CD14-positive monocyte (primary cell): ENCODE data around the gene DPF1. TPM values are rescaled to one million over a fixed set of nuclear protein-coding genes. Genes with fewer than 3 reads are reported as not detected.

Source experiments
- DNase-seq, 3 donors: peaks; one replicate each; pipeline ENCODE4 v3.0.0-alpha.2; 2011 to 2022
- H2AFZ ChIP-seq: 2 replicates; pipeline ENCODE4 v1.6.0; 2012; ENCODE audit warnings: mild to moderate bottlenecking, low read depth, low read length, inconsistent platforms; ENCODE audit not compliant: insufficient read depth, poor library complexity, severe bottlenecking
- H3K27ac ChIP-seq, 2 donors: 1 replicate in 1 of 2; 2 replicates in 1 of 2; pipeline ENCODE4 v1.5.1; 2012 to 2013; ENCODE audit warnings: low read length in 2 of 2, control low read depth in 1 of 2, inconsistent platforms in 1 of 2, low read depth in 1 of 2, mild to moderate bottlenecking in 1 of 2
- H3K27me3 ChIP-seq, 2 donors: one replicate each; pipeline versions ENCODE4 v1.6.0 to v1.6.1; 2011 to 2013; ENCODE audit warnings: low read length in 2 of 2; ENCODE audit not compliant: control insufficient read depth in 2 of 2, insufficient read depth in 2 of 2
- H3K36me3 ChIP-seq, 2 donors: replicated peaks in 1 of 2; 1 replicate in 1 of 2; 2 replicates in 1 of 2; pipeline versions ENCODE4 v1.5.1 to v1.6.1; 2012 to 2013; ENCODE audit warnings: low read length in 2 of 2, control low read depth in 1 of 2, inconsistent platforms in 1 of 2, mild to moderate bottlenecking in 1 of 2; ENCODE audit not compliant: insufficient read depth in 2 of 2, control insufficient read depth in 1 of 2
- H3K4me1 ChIP-seq, 2 donors: 1 replicate in 1 of 2; 2 replicates in 1 of 2; pipeline versions ENCODE4 v1.5.1 to v1.6.1; 2012 to 2013; ENCODE audit warnings: low read length in 2 of 2, control low read depth in 1 of 2, inconsistent platforms in 1 of 2, mild to moderate bottlenecking in 1 of 2, moderate library complexity in 1 of 2; ENCODE audit not compliant: insufficient read depth in 2 of 2, control insufficient read depth in 1 of 2
- H3K4me2 ChIP-seq: replicated peaks from 2 replicates; pipeline ENCODE3; 2012; ENCODE audit warnings: low read length, moderate library complexity, mild to moderate bottlenecking; ENCODE audit not compliant: poor library complexity, severe bottlenecking; ENCODE audit errors: extremely low read depth
- H3K4me3 ChIP-seq, 3 experiments: fragments of 200-600 bp in 1 of 3; sonication (generic) in 1 of 3; replicated peaks in 1 of 3; 1 replicate in 2 of 3; 2 replicates in 1 of 3; pipeline ENCODE4 v1.5.1; 2011 to 2013; ENCODE audit warnings: low read length in 3 of 3, mild to moderate bottlenecking in 3 of 3, control low read depth in 2 of 3, low read depth in 2 of 3, inconsistent platforms in 1 of 3, moderate library complexity in 1 of 3
- H3K79me2 ChIP-seq: 2 replicates; pipeline ENCODE4 v1.6.0; 2012; ENCODE audit warnings: mild to moderate bottlenecking, control low read depth, inconsistent platforms, low read length, moderate library complexity; ENCODE audit not compliant: insufficient read depth
- H3K9ac ChIP-seq: 2 replicates; pipeline ENCODE4 v1.6.0; 2017; ENCODE audit warnings: low read length, mild to moderate bottlenecking; ENCODE audit not compliant: insufficient read depth, poor library complexity, severe bottlenecking
- H3K9me3 ChIP-seq, 2 donors: replicated peaks in 1 of 2; 1 replicate in 1 of 2; 2 replicates in 1 of 2; pipeline versions ENCODE4 v1.5.1 to v1.6.1; 2012 to 2013; ENCODE audit warnings: low read length in 2 of 2, control low read depth in 1 of 2; ENCODE audit not compliant: control insufficient read depth in 1 of 2, insufficient read depth in 1 of 2
- H4K20me1 ChIP-seq: 2 replicates; pipeline ENCODE4 v1.6.0; 2012; ENCODE audit warnings: mild to moderate bottlenecking, low read length, control low read depth, moderate library complexity; ENCODE audit not compliant: insufficient read depth
- H3K27ac Mint-ChIP-seq, 7 donors: one replicate each; pipeline ENCODE4 v1.8.0; 2020; ENCODE audit warnings: mild to moderate bottlenecking in 7 of 7, mixed read lengths in 7 of 7, moderate library complexity in 6 of 7, inconsistent platforms in 2 of 7
- H3K27me3 Mint-ChIP-seq, 3 donors: one replicate each; pipeline ENCODE4 v1.8.0; 2021 to 2022; ENCODE audit warnings: low read depth in 3 of 3, mild to moderate bottlenecking in 3 of 3, mixed read lengths in 3 of 3, moderate library complexity in 3 of 3, inconsistent platforms in 1 of 3
- H3K36me3 Mint-ChIP-seq, 2 donors: one replicate each; pipeline ENCODE4 v1.8.0; 2020; ENCODE audit warnings: mixed read lengths in 2 of 2, inconsistent platforms in 1 of 2, mild to moderate bottlenecking in 1 of 2
- H3K4me1 Mint-ChIP-seq: one replicate; pipeline ENCODE4 v1.8.0; 2020; ENCODE audit warnings: mild to moderate bottlenecking, mixed read lengths
- H3K4me3 Mint-ChIP-seq, 2 donors: one replicate each; pipeline ENCODE4 v1.8.0; 2020; ENCODE audit warnings: mild to moderate bottlenecking in 2 of 2, mixed read lengths in 2 of 2, moderate library complexity in 1 of 2
- H3K9me3 Mint-ChIP-seq, 7 donors: one replicate each; pipeline ENCODE4 v1.8.0; 2020 to 2022; ENCODE audit warnings: mixed read lengths in 7 of 7, mild to moderate bottlenecking in 6 of 7, moderate library complexity in 6 of 7, inconsistent platforms in 2 of 7
- CTCF ChIP-seq: fragments of 200-600 bp; IDR thresholded peaks from one replicate; pipeline ENCODE4 v1.8.0; 2022; ENCODE audit warnings: antibody characterized with exemption, mild to moderate bottlenecking
- WGBS: methylation state at CpG from one replicate; pipeline ENCODE4 v1.1.5; 2013; ENCODE audit warnings: missing lambda C conversion rate; ENCODE audit not compliant: insufficient coverage; 5-methylcytosine and 5-hydroxymethylcytosine counted together
- intact Hi-C, 2 donors: fragments of 100-400 bp; cut with micrococcal nuclease; formaldehyde crosslinking; loops; one replicate each; pipeline versions ENCODE4 v1.15.0 to v1.15.1; 2023
- polyA plus RNA-seq, 3 donors: library from polyadenylated mRNA; depleted of rRNA in 1 of 3; unstranded in 2 of 3; stranded (reverse) in 1 of 3; fragments of 300-500 nt in 2 of 3; fragments of >200 nt in 1 of 3; fragmentation: Illumina TruSeq in 2 of 3; gene quantifications; 1 replicate in 2 of 3; 2 replicates in 1 of 3; pipeline ENCODE4 v1.2.3, GENCODE V29; 2012 to 2021

DPF1 gene
- polyA plus RNA-seq, 3 donors: not detected

GRCh38 chr19:38194061-38194701, 29.8 kb downstream of the DPF1 start:
- 86% methylated on average over 11 of the region's 13 CpGs for WGBS
- H3K27ac ChIP-seq: no peak overlapping the region
- H3K27me3 Mint-ChIP-seq: peaks cover 0 to 2% (median 0%) of the 10 kb centered on the region in 3 donors
- intact Hi-C loops: no loop called here
- peaks cover 0 to 15% (median 4%) of the 10 kb centered on the region in 7 donors for H3K9me3 Mint-ChIP-seq
- H3K79me2 ChIP-seq: no peaks in the 10 kb centered on the region
- no peaks in the 10 kb centered on the region for H3K4me1 Mint-ChIP-seq
- peaks cover 32 to 48% of the 10 kb centered on the region in 2 donors for H3K36me3 Mint-ChIP-seq
- no peaks in the 10 kb centered on the region for H3K4me1 ChIP-seq
- no peak overlapping the region for H3K4me3 ChIP-seq
- H3K27ac Mint-ChIP-seq: no peak overlapping the region
- no peak overlapping the region for H3K9ac ChIP-seq
- TF ChIP-seq CTCF: no peak
- H3K4me2 ChIP-seq: no peak overlapping the region
- H3K4me3 Mint-ChIP-seq: no peak overlapping the region
- peaks cover 7 to 8% of the 10 kb centered on the region in 2 donors for H3K36me3 ChIP-seq
- DNase-seq: no peak
- H3K9me3 ChIP-seq: no peaks in the 10 kb centered on the region
- H4K20me1 ChIP-seq: no peaks in the 10 kb centered on the region
- no peak overlapping the region for H2AFZ ChIP-seq
- H3K27me3 ChIP-seq: no peaks in the 10 kb centered on the region

GRCh38 chr19:38193445-38193844, 30.6 kb downstream of the DPF1 start:
- peaks cover 0 to 2% (median 0%) of the 10 kb centered on the region in 3 donors for H3K27me3 Mint-ChIP-seq
- no peaks in the 10 kb centered on the region for H3K4me1 ChIP-seq
- H3K9me3 Mint-ChIP-seq: peaks cover 0 to 15% (median 4%) of the 10 kb centered on the region in 7 donors
- peaks cover 32 to 47% of the 10 kb centered on the region in 2 donors for H3K36me3 Mint-ChIP-seq
- H3K4me3 ChIP-seq: no peak overlapping the region
- no peak for DNase-seq
- intact Hi-C loops: no loop called here
- H3K4me3 Mint-ChIP-seq: no peak overlapping the region
- no peak overlapping the region for H3K27ac Mint-ChIP-seq
- H3K4me2 ChIP-seq: no peak overlapping the region
- 97% methylated on average over 29 of the region's 29 CpGs for WGBS
- no peaks in the 10 kb centered on the region for H3K27me3 ChIP-seq
- no peaks in the 10 kb centered on the region for H3K9me3 ChIP-seq
- H3K27ac ChIP-seq: no peak overlapping the region
- H3K9ac ChIP-seq: no peak overlapping the region
- H3K36me3 ChIP-seq: peaks cover 3 to 5% of the 10 kb centered on the region in 2 donors
- peaks cover 2% of the 10 kb centered on the region for H3K4me1 Mint-ChIP-seq
- H4K20me1 ChIP-seq: no peaks in the 10 kb centered on the region
- TF ChIP-seq CTCF: no peak
- no peaks in the 10 kb centered on the region for H3K79me2 ChIP-seq
- no peak overlapping the region for H2AFZ ChIP-seq
